Measurements from ENCODE around the gene ATP9B.

The ATP9B gene

DNA sequence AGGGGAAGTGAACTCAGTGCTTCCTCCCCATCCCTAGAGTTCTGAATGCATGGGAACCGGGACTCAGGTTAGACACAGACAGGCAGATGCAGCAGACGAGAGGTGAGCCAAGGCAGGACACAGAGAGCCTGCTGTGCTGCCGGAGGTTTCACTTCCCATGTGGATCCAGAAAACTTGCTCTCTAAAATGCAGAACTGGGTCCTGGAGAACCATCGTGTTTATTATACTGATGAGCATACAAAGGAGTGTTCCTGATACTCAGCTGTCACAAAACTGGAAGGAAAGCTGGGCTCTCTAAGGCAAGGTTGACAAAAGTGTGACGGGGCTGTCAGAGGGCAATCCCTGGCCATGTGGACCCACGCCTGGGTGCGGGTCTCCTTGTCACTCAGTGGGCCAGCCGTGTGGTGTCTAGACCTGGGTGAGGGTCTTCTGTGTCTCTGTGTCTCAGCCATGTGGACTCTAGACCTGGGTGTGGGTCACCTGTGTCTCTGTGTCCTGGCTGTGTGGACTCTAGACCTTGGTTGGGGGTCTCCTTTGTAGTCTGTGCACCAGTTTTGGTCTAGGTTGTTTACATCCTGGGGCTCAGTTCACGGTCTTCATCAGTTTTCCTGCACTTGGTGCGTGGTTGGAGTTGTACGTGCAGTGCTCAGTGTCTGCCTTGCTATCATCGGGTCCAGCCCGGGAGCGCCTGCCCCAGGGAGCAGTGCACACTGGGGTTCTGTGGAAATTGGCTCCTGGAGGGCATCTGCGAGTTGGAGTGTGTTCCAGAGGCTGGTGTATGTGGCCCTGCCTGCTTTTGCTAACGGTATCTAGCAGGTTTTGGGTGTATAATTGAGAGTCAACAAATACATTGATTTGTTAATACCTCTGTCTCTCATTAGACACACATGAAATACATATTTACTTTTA is 141.1 kb downstream of the ATP9B start:
- Histone ChIP-seq H3K36me3 (ENCODE audit: control insufficient read depth, insufficient read depth, low read length) (no peaks in the 10 kb centered on the region), H3K4me1 (ENCODE audit: control insufficient read depth, low read depth, low read length) (no peaks in the 10 kb centered on the region), H2AK5ac (ENCODE audit: low read length) (no peak overlapping the region), H3K56ac (ENCODE audit: low read length) (no peak overlapping the region), H3K23ac (ENCODE audit: low read length) (no peak overlapping the region), H2BK120ac (ENCODE audit: low read depth, low read length) (no peak overlapping the region), H3K27me3 (ENCODE audit: insufficient read depth, low read length, poor library complexity) (no peaks in the 10 kb centered on the region), H2BK15ac (replicated peaks; ENCODE audit: low read depth) (no peak overlapping the region), H3K4me3 (ENCODE audit: low read length) (no peak overlapping the region), H3K27ac (ENCODE audit: low read depth, low read length) (no peak overlapping the region), H4K5ac (ENCODE audit: low read length) (no peak overlapping the region), H3K79me1 (ENCODE audit: low read length) (no peaks in the 10 kb centered on the region), H4K8ac (ENCODE audit: low read depth, low read length) (no peak overlapping the region), H3K4ac (ENCODE audit: low read depth, low read length) (no peak overlapping the region), H3K9ac (ENCODE audit: low read length) (no peak overlapping the region), H3K79me2 (ENCODE audit: control insufficient read depth, insufficient read depth, low read length) (no peaks in the 10 kb centered on the region), H3K4me2 (ENCODE audit: low read length) (no peak overlapping the region), H3K18ac (ENCODE audit: low read length) (no peak overlapping the region), H2BK5ac (ENCODE audit: low read length) (no peak overlapping the region)
- WGBS (ENCODE audit: extremely low coverage, insufficient coverage, low lambda C conversion rate): no CpG with 5 or more reads among the region's 16 CpGs
- DNase-seq: no peak

DNA sequence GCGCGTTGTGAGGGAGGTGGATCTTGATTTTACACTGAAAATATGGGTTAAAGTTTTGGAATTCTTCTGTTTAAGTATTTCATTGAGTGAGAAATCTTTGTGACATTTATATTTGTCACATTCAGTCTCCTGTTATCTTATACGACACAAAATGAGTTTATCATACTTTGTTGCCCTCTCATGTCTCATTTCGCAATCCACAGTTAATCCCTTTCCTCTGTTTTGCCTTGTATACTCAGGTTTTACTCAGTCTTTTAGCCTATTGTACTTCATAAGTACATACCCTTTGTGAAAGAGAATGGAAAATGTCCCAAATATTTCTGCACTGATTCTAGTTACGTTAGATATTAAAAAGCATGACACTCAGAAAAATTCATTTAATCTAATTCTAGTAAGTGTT is 142.7 kb downstream of the ATP9B start:
- WGBS (ENCODE audit: extremely low coverage, insufficient coverage, low lambda C conversion rate): no CpG with 5 or more reads among the region's 5 CpGs
- H3K79me1 ChIP-seq (ENCODE audit: low read length): no peaks in the 10 kb centered on the region
- no peaks in the 10 kb centered on the region for H3K4me1 ChIP-seq (ENCODE audit: control insufficient read depth, low read depth, low read length)
- H3K27me3 ChIP-seq (ENCODE audit: insufficient read depth, low read length, poor library complexity): no peaks in the 10 kb centered on the region
- H4K8ac ChIP-seq (ENCODE audit: low read depth, low read length): no peak overlapping the region
- no peak overlapping the region for H2AK5ac ChIP-seq (ENCODE audit: low read length)
- H2BK120ac ChIP-seq (ENCODE audit: low read depth, low read length): no peak overlapping the region
- no peak overlapping the region for H3K18ac ChIP-seq (ENCODE audit: low read length)
- no peak overlapping the region for H3K4ac ChIP-seq (ENCODE audit: low read depth, low read length)
- no peak overlapping the region for H3K27ac ChIP-seq (ENCODE audit: low read depth, low read length)
- H3K23ac ChIP-seq (ENCODE audit: low read length): no peak overlapping the region
- no peak overlapping the region for H2BK15ac ChIP-seq (replicated peaks; ENCODE audit: low read depth)
- no peak overlapping the region for H3K4me3 ChIP-seq (ENCODE audit: low read length)
- no peak overlapping the region for H2BK5ac ChIP-seq (ENCODE audit: low read length)
- DNase-seq: no peak
- H3K4me2 ChIP-seq (ENCODE audit: low read length): no peak overlapping the region
- H3K36me3 ChIP-seq (ENCODE audit: control insufficient read depth, insufficient read depth, low read length): no peaks in the 10 kb centered on the region
- H3K79me2 ChIP-seq (ENCODE audit: control insufficient read depth, insufficient read depth, low read length): no peaks in the 10 kb centered on the region
- no peak overlapping the region for H4K5ac ChIP-seq (ENCODE audit: low read length)
- H3K56ac ChIP-seq (ENCODE audit: low read length): no peak overlapping the region
- no peak overlapping the region for H3K9ac ChIP-seq (ENCODE audit: low read length)

GRCh38 chr18:79214056-79214455 is 144.9 kb downstream of the ATP9B start:
- Histone ChIP-seq H3K56ac (ENCODE audit: low read length) (no peak overlapping the region), H3K36me3 (ENCODE audit: control insufficient read depth, insufficient read depth, low read length) (no peaks in the 10 kb centered on the region), H3K27me3 (ENCODE audit: insufficient read depth, low read length, poor library complexity) (no peaks in the 10 kb centered on the region), H3K18ac (ENCODE audit: low read length) (no peak overlapping the region), H3K79me1 (ENCODE audit: low read length) (no peaks in the 10 kb centered on the region), H4K8ac (ENCODE audit: low read depth, low read length) (no peak overlapping the region), H3K4me1 (ENCODE audit: control insufficient read depth, low read depth, low read length) (no peaks in the 10 kb centered on the region), H2BK15ac (replicated peaks; ENCODE audit: low read depth) (no peak overlapping the region), H3K4me3 (ENCODE audit: low read length) (no peak overlapping the region), H2BK120ac (ENCODE audit: low read depth, low read length) (no peak overlapping the region), H3K4ac (ENCODE audit: low read depth, low read length) (no peak overlapping the region), H4K5ac (ENCODE audit: low read length) (no peak overlapping the region), H2AK5ac (ENCODE audit: low read length) (no peak overlapping the region), H3K27ac (ENCODE audit: low read depth, low read length) (no peak overlapping the region), H3K4me2 (ENCODE audit: low read length) (no peak overlapping the region), H3K79me2 (ENCODE audit: control insufficient read depth, insufficient read depth, low read length) (no peaks in the 10 kb centered on the region), H2BK5ac (ENCODE audit: low read length) (no peak overlapping the region), H3K9ac (ENCODE audit: low read length) (no peak overlapping the region), H3K23ac (ENCODE audit: low read length) (no peak overlapping the region)
- no CpG with 5 or more reads among the region's 3 CpGs for WGBS (ENCODE audit: extremely low coverage, insufficient coverage, low lambda C conversion rate)
- DNase-seq: no peak

DNA sequence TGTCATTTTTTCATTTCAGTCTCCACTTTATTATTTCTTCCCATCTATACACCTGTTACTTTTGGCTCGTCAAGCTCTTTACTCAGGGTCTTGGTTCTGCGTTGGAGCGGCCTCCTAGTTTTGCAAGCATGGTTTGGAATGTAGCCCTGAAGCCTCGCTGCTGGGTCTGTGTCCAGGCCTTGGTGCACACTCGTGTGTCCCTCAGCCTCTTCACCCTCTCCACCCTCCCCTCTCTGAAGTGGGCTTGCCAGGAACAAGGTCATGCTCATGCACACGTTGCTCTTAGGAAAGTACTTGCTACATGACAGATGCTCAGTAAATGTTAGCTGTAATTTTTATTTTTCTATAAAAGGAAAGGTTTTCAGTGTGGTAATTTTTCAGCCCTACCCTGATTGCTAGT is 147.0 kb downstream of the ATP9B start:
- Histone ChIP-seq H3K4ac (ENCODE audit: low read depth, low read length) (no peak overlapping the region), H2BK120ac (ENCODE audit: low read depth, low read length) (no peak overlapping the region), H3K27me3 (ENCODE audit: insufficient read depth, low read length, poor library complexity) (no peaks in the 10 kb centered on the region), H4K8ac (ENCODE audit: low read depth, low read length) (no peak overlapping the region), H3K79me1 (ENCODE audit: low read length) (no peaks in the 10 kb centered on the region), H2BK5ac (ENCODE audit: low read length) (no peak overlapping the region), H3K36me3 (ENCODE audit: control insufficient read depth, insufficient read depth, low read length) (no peaks in the 10 kb centered on the region), H3K27ac (ENCODE audit: low read depth, low read length) (no peak overlapping the region), H3K56ac (ENCODE audit: low read length) (no peak overlapping the region), H2AK5ac (ENCODE audit: low read length) (no peak overlapping the region), H4K5ac (ENCODE audit: low read length) (no peak overlapping the region), H3K18ac (ENCODE audit: low read length) (no peak overlapping the region), H3K4me3 (ENCODE audit: low read length) (no peak overlapping the region), H3K4me2 (ENCODE audit: low read length) (no peak overlapping the region), H3K9ac (ENCODE audit: low read length) (no peak overlapping the region), H3K79me2 (ENCODE audit: control insufficient read depth, insufficient read depth, low read length) (no peaks in the 10 kb centered on the region), H2BK15ac (replicated peaks; ENCODE audit: low read depth) (no peak overlapping the region), H3K23ac (ENCODE audit: low read length) (no peak overlapping the region), H3K4me1 (ENCODE audit: control insufficient read depth, low read depth, low read length) (no peaks in the 10 kb centered on the region)
- no CpG with 5 or more reads among the region's 6 CpGs for WGBS (ENCODE audit: extremely low coverage, insufficient coverage, low lambda C conversion rate)
- no peak for DNase-seq

- no peak overlapping the region for H2BK120ac ChIP-seq (ENCODE audit: low read depth, low read length)
These were observed 148.9 kb downstream of the ATP9B start for GRCh38 chr18:79217979-79218604.

More at GRCh38 chr18:79217979-79218604, 148.9 kb downstream of the ATP9B start:
- Histone ChIP-seq H2BK15ac (replicated peaks; ENCODE audit: low read depth) (no peak overlapping the region), H2BK5ac (ENCODE audit: low read length) (no peak overlapping the region), H3K4me2 (ENCODE audit: low read length) (no peak overlapping the region), H3K56ac (ENCODE audit: low read length) (no peak overlapping the region), H3K27me3 (ENCODE audit: insufficient read depth, low read length, poor library complexity) (no peaks in the 10 kb centered on the region), H3K4ac (ENCODE audit: low read depth, low read length) (no peak overlapping the region), H3K23ac (ENCODE audit: low read length) (no peak overlapping the region), H2AK5ac (ENCODE audit: low read length) (no peak overlapping the region), H3K79me2 (ENCODE audit: control insufficient read depth, insufficient read depth, low read length) (no peaks in the 10 kb centered on the region), H4K5ac (ENCODE audit: low read length) (no peak overlapping the region), H3K9ac (ENCODE audit: low read length) (no peak overlapping the region), H3K27ac (ENCODE audit: low read depth, low read length) (no peak overlapping the region), H3K4me1 (ENCODE audit: control insufficient read depth, low read depth, low read length) (no peaks in the 10 kb centered on the region), H3K79me1 (ENCODE audit: low read length) (no peaks in the 10 kb centered on the region), H4K8ac (ENCODE audit: low read depth, low read length) (no peak overlapping the region), H3K36me3 (ENCODE audit: control insufficient read depth, insufficient read depth, low read length) (no peaks in the 10 kb centered on the region), H3K4me3 (ENCODE audit: low read length) (no peak overlapping the region), H3K18ac (ENCODE audit: low read length) (no peak overlapping the region)
- no peak for DNase-seq
- WGBS (ENCODE audit: extremely low coverage, insufficient coverage, low lambda C conversion rate): no CpG with 5 or more reads among the region's 19 CpGs
